Measurements from ENCODE around the gene ABHD16A.

ABHD16A gene

GRCh38 chr6:31687860-31688693 is 15.0 kb downstream of the ABHD16A start:
- DNase-seq: no peak

DNA sequence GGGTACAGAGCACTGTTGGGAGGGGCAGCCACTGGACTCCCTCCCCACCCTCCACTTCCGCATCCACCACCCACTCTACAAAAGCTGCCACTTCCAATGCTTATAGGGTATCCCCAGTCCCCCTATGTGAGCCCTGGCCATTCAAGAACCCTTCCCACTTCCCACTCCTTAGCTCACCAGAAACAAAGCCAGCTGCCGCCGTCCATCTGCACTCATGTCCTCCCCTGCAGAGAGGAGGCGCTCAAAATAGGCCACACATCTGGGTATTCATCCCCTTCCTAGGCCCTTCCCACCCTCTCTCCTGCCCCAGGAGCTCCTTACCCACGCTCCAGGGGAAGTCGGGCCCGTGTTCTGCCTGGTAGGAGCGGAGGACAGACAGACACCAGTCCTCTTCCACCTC is 15.8 kb downstream of the ABHD16A start:
- no peak for DNase-seq

GRCh38 chr6:31686483-31686882 is 16.6 kb downstream of the ABHD16A start:
- DNase-seq: no peak

- DNase-seq: no peak
Measured at GRCh38 chr6:31683591-31683990, 19.5 kb downstream of the ABHD16A start.

GRCh38 chr6:31681135-31681671 is 21.9 kb downstream of the ABHD16A start:
- DNase-seq: peak; percentile 59 to 82 (median 66)

- peak; percentile 77 to 91 (median 86) for DNase-seq
Measured at GRCh38 chr6:31680226-31681134, 22.6 kb downstream of the ABHD16A start, which contains the start of gene LY6G5C. LY6G5C (minus strand) TSS chr6:31681067; CDS start chr6:31680373, 694 bp downstream.

DNA sequence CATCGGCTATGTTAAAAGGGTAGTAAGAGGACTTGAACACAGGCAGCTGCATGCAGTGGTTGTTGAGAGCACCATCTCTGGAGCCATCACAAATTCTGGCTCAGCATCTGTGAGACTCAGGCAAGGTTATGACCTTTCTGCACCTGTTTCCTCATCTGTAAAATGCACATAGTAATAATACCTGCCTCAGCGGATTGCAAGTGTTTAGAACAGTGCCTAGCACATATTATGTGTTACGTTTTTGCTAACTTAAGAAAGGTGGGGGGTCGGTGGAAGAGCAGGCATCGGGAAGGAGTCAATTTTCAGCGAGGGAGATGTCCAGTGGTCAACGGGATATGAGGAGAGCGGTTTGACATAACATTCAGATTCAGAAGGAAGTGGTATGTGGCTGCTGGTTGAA is 25.2 kb downstream of the ABHD16A start:
- DNase-seq: no peak

- no peak for DNase-seq
Measured at GRCh38 chr6:31676904-31677303, 26.2 kb downstream of the ABHD16A start.

DNA sequence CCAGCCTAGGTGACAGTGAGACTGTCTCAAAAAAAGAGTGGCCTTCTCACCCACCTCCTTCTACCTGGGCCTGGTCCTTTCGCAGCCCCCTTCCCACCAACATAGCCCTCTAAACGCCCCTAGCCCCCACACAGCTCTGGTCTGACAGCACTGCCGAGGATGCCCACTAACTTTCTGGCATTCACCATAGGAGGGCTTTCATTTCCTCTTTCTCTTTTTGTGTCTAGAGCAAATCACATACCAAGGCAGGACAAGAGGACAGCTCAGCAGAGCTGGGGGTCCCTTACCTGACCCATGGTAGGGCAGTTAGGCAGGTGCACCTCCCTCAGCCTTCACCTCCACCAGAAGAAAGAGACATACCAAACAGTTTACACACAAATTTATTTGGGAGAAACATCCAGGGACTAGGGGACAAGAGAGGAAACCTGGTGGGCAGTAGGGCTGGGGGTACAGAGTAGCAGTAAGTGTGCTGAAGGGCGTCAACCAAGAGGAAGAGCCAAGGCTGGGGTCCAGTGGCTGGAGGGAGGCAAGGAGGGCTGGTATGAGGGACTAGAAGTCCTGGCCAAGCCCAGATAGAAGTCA is 26.7 kb downstream of the ABHD16A start:
- DNase-seq: no peak

- DNase-seq: no peak
Measured at GRCh38 chr6:31669676-31670075, 33.4 kb downstream of the ABHD16A start, which contains the start of gene LY6G5B. LY6G5B (plus strand) TSS chr6:31669976; CDS start chr6:31670951, 975 bp downstream.

GRCh38 chr6:31666337-31666965 is 36.7 kb downstream of the ABHD16A start:
- peak; percentile 71 to 87 (median 80) for DNase-seq

DNA sequence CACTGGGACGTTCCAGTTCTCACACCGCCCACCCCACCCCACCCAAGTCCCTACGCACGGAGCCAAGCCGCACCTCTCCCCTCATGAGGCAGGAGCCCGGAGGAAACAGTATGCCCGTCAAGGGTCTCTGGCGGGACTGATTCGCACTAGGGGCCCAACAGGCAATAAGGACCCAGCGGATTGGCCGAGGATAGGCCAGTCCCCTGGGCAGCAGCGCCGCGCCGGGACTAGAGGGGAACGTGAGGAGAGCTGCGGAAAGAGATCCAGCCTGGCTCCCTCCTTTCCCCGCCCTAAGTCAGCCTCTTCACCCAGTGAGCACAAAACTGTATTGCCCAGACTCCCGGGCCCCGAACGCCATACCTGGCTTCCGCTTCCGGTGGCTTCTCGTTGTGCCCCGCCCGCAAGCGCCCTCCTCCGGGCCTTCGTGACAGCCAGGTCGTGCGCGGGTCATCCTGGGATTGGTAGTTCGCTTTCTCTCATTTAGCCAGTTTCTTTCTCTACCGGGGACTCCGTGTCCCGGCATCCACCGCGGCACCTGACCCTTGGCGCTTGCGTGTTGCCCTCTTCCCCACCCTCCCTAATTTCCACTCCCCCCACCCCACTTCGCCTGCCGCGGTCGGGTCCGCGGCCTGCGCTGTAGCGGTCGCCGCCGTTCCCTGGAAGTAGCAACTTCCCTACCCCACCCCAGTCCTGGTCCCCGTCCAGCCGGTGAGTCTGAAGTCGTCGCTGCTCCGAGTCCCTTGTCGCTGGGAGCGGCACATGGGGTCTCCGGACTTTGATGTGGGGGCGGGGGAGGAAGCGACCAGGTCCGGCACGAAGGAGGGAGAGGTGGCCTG is 37.4 kb downstream of the ABHD16A start, which contains the start of gene CSNK2B:
Gene CSNK2B (plus strand): TSS at position 580 of the 836 bp plus-strand sequence. CDS start 752 bp downstream, outside the sequence.
- peak; percentile 98 to 99 (median 99) for DNase-seq

- DNase-seq: peak; percentile 95 to 98 (median 97)
Measured at GRCh38 chr6:31664790-31665500, 38.2 kb downstream of the ABHD16A start, which contains the start of gene GPANK1. GPANK1 (minus strand) TSS chr6:31664997; CDS start chr6:31664478, 519 bp downstream.

GRCh38 chr6:31663961-31664789 is 38.9 kb downstream of the ABHD16A start:
- peak in 1 of 4 experiments; percentile 25 for DNase-seq

DNA sequence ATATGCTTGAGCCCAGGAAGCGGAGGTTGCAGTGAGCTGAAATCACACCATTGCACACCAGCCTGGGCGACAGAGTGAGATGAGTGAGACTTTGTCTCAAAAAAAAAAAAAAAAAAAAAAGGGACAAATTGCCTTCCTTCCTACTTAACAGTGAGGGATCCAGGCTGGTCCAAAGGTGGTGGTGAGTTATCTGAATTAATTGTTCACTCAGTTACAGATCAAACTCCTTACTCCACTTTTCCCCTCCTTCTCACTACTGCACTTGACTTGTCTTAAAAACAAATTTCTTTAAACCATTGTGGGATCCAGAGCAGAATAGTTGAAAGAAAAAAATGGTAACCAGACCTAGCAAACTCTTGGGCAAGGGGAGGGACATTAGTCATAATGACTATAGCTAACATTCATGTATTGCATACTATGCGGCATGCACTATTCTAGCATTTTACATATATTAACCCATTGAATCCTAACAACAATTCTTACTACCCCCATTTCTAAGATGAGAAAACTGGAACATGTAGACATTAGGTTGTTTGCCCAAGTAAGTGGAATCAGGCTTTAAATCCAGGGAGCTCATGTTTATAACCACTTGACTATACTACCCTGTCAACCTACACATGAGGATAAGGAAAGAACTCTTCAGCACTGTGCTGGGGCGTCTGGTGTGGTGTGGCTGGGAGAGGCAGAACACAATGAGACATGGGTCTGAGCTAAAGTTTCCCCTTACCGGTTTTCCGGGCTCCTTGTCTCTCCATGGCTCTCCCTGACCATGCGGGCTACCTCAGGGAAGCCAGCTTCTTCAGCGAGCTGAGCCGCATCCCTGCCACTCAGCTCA is 39.8 kb downstream of the ABHD16A start:
- peak in 2 of 4 experiments; percentile 27 to 45 for DNase-seq

DNA sequence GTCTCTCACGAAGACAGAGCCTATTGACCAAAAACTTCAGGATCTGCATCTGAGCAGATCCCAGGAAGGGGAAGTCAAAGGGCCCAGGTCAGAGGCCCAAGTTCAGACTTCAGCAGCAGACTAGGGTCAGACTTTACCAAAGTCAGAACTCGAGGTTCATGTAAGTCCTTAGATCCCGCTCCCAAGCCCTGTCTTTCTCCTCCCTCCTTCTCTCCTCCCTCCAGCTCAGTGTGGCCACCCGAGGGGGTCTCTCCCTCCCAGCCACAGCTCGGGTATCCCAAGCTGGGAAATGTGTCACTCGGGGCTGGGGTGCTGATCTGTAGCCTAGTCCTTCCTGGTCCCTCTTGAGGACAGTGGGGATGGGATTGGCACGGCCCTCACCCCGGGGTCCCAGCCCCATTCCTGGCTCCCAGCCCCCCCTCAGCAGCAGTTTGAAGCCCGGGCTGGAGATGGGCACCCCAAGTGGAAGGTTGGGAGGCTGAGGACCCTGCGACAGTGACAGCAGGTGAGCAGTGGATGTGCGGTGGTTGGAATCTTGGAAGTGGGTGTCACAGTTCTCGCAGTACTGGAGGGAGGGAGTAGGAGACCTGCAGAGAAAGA is 40.9 kb downstream of the ABHD16A start:
- no peak for DNase-seq

DNA sequence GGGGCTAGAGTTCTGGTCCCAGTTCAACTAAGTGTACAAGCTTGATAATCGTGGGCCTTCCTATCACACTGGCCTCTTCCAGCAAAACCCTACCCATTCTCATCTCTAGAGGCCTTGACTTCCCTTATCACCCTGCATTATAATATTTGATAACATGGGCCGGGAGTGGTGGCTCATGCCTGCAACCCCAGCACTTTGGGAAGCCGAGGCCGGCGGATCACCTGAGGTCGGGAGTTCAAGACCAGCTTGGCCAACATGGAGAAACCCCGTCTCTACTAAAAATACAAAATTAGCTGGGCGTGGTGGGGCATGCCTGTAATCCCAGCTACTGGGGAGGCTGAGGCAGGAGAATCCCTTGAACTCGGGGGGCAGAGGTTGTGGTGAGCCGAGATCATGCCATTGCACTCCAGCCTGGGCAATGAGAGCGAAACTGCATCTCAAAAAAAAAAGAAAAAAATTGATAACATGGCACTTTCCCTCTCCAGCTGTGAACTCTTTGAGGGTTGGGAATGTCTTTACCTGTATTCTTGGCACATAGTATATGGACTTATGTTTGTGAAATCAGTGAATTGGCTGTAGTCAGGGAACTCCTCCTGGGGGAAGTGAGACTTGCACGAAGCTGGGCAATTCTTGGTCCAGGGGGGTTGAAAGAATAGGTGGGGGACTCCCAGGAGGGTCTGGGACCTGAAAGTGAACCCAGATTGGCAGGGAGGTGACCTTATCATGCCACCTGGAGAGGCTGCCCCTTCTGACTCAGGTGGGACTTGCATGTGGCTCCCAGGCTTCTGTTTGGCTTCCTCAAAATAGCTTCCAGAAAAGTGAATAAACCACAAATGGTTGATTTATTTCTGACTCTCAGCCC is 41.6 kb downstream of the ABHD16A start:
- no peak for DNase-seq
